CD4-positive, alpha-beta T cell treated with Interferon gamma for 1 hour (primary cell): Measurements from ENCODE around the gene TMEM269.
A peak's percentile ranks its signal among the peaks of the same experiment; 100 is the strongest.
"Not testable (repeated sequence)": the region's sequence is repeated elsewhere in the genome, so short reads cannot be mapped to it uniquely, and the experiment has no call there.

Experiments used
- DNase-seq: peaks from one replicate; pipeline ENCODE4 v3.0.0-alpha.2; 2020

TMEM269 gene

DNA sequence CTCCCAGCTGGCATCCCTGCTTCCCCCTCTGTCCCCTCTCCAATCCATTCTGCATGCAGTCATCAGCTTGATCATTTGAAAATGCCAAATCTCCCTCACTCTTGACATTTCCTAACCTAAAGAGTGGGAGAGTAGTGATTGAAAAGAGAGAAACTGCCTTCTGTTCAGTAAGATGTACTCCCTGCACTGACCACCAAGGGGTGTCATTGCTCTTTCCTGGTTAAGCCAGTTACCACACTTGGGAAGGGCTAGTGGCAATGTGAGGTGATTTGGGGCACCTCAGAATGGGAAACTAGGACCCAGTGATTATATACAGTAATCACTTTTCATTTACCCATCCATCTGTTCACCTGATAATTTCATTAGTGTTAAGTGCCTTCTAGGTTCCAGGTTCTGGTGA lies 6.9 kb upstream of the TMEM269 start:
- DNase-seq = no peak

- DNase-seq = no peak
These were observed 5.1 kb upstream of the TMEM269 start for GRCh38 chr1:42779725-42780124.

DNA sequence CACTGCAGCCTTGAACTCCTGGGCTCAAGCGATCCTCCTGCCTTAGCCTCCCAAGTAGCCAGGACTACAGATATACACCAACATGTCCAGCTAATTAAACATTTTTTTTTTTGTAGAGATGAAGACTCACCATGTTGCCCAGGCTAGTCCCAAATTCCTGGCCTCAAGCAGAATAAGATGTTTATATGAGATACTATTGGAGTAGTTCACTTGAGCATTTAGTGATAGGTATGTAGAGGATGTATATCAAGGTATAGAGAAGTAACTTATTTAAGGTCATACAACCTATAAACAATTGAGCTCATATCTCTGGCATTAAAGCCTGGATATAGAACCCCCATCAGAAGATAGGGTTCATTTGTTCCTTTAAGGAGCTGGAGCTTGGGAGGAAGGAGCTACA lies 4.6 kb upstream of the TMEM269 start:
- DNase-seq = no peak

- no peak for DNase-seq
These were observed 1.7 kb upstream of the TMEM269 start for GRCh38 chr1:42783092-42783491.

DNA sequence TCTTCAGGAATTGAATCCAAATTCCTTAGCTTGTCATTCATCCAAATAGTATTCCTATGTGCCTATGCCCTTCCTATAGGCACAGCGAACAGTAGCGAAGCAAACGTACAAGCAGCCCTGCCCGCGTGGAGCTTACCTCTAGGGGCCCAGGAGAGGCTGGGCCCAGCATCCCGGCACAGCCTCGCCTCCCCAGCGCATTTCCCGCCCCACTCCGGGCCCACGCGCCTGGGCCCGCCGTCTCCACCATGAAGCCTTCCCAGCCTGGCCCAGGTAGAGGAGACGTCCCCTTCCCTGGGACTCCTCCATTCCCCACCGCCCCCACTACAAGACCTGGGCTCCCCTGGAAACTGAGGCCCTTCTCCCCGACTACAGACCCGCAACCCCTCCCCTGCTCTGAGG lies 245 bp upstream of the TMEM269 start:
- DNase-seq = no peak

GRCh38 chr1:42786097-42786496 lies 1.3 kb downstream of the TMEM269 start:
- no peak for DNase-seq

DNA sequence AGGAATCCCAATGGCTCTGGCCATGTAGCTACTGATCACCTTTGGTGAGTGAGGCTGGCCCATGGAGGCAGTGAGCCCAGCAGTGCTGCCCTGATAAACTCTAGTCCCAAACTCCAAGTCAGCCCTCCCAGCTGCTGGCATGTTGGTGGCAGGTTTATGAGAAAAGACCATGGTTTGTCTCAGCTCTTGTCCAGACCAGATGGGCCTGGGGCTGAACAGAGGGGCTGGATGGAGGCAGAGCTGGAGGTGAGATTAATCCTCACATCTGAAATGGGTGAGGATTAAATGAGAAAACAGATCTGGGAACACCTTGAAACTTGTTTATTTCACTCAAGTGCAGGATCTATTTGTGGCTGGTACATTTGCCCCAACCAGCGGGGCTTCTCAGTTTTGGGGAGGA lies 3.2 kb downstream of the TMEM269 start:
- no peak for DNase-seq

- no peak for DNase-seq
These were observed 9.0 kb downstream of the TMEM269 start for GRCh38 chr1:42793824-42794223.

DNA sequence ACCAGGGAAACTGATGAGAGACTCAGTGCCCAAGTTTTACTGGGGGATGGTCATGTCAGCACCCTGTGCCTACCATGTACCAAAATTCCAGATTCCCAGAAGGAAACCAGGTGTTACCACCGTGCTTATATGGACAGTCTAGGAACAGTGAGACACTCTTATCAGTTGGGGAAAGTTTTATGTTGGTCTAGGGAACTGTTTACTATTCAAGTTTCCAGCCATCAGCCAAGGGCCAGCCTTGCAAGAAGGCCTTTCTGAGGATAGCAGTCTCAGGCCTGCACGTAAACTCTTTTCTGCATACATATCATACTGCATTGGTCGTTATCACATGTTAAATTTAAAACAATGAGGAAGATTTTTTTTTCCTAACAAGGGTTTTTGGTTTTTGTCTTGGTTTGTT lies 12.6 kb downstream of the TMEM269 start:
- DNase-seq = no peak

- no peak for DNase-seq
These were observed 13.2 kb downstream of the TMEM269 start for GRCh38 chr1:42797979-42798378.

DNA sequence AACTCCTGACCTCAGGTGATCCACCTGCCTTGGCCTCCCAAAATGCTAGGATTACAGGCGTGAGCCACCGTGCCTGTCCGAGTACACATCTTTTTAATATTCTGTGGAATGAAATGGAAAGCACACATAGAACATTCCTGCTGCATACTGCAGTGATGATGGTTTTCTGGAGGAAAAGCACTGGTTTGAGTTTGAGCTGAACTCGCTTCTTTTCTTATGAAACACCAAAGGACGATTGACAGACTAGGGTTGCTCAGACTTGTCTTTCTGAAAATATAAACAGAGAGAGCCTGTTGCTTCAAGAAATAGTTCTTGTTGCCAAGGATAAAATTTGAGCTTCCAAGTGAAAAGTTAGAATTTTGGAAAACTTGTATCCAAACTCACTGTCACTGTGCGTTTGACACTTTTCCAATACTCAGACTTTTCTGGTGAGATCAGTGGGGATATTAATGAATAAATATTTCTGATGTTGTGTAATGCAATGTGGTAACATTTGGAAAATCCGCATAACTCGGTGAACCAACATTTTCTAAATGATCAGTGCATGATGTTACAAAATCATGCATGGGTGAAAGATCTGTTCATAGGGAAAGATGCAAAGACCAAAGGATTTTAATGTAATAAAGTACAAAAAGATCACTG lies 17.2 kb downstream of the TMEM269 start:
- DNase-seq = no peak

- no peak for DNase-seq
These were observed 21.4 kb downstream of the TMEM269 start for GRCh38 chr1:42806171-42806570.

- DNase-seq = no peak
These were observed 21.8 kb downstream of the TMEM269 start for GRCh38 chr1:42806593-42806992.

DNA sequence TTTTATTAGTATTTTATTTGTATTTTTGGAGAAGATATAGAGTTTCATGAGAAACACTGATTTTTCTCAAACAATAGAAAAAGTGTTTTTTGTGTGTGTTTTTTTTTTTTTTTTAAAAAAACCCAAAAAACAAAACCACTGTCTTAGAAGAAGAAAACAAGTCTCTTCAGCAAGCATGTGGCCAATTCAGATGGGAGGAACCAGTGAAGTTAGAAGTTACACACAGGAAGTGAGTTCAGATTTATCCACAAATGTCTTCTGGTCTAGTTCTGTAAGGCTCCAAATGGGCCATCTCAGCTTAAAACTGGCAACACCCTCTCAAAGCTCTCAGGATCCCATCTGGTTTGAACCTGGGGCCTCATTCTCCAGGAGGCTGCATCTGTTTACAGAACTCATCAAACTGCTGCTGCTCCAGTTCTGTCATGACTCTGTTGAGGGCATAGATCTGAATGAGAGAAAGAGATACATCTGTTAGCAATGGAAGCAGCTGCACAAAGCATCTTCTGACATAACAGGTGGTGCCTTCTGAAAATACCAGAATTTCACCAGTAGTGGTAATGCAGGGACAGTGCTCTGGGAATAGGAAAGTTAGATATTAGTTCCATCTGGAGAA lies 22.4 kb downstream of the TMEM269 start:
- DNase-seq = no peak

DNA sequence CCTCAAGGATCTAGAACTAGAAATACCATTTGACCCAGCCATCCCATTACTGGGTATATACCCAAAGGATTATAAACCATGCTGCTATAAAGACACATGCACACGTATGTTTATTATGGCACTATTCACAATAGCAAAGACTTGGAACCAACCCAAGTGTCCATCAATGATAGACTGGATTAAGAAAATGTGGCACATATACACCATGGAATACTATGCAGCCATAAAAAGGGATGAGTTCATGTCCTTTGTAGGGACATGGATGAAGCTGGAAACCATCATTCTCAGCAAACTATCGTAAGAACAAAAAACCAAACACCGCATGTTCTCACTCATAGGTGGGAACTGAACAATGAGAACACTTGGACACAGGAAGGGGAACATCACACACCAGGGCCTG lies 30.0 kb downstream of the TMEM269 start:
- DNase-seq = not testable (repeated sequence)

DNA sequence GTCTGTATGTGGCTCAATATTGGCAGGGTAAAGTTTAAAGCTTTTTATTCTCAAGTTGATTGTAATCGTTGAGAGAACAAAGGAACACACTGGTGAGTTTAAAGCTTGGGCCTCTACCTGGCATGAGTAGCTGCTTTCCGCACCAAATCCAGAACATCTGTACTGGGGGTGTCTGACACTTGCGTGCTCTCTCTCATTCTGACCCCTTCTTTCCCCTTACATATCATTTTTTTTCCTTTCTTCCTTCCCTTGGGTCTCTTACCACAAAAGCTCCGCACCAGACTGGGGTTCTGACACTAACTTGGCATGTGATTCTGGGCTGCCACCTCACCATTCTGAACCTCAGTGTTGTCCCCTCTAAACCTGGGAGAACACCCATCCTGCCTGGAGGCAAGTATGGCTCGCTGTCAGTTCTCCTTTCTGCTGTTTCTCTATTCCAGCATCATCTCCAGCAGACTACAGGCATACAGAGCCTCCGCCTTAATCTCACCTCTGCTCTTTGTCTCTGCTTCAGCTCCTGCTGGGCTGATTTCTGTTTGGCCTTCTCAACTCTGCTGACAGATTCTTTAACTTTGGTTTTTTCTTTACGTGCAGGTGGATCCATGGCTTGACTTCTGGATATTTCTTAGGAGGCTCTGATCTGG lies 31.3 kb downstream of the TMEM269 start:
- DNase-seq = no peak

DNA sequence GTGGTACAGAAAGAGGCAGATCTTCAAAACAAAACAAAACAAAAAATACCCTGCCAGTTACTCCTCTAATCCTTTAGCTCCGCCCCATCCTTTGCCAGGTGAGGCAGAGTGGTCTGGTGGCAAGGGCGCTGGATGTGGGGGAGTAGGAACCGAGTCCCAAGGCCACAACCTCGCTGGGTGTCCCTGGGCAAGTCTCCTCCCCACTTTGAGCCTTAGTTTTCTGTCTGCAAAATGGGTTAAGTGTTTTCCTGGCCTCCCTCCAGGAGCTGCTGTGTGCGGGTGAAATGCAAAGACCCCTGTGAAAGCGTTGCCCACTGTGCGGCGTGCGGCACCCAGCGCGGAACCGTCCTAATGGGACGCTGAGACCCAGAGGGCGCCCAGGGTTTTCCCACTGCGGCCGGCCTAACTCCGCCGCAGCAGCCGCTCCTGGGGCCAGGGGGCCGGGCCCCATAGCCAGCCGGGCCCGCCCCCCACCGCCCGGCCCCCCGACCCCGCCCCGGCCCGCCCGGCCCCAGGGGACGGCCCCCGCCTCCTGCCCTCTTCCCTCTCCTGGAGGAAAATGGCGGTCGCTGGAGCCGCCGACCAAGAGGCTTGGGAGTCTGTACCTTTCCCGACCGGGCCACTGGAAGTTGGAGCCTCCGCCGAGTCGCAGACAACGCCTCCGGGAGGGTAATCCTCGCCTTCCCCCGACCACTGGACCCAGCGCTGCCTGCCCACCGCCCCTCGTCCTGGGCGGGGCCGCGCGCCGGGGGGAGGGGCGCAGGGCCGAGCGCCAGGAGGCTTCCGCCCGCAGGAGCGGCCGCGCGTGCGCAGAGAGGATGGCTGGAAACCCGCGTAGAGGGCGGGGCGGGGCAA lies 32.0 kb downstream of the TMEM269 start, which contains the start of the genes ERMAP and SVBP:
TSS of gene ERMAP (plus strand) at position 538 of the 855 bp plus-strand sequence. CDS start 13,327 bp downstream, outside the sequence.
TSS of gene SVBP (minus strand) at position 813 of the 855 bp plus-strand sequence. CDS start 853 bp downstream, outside the sequence.
- DNase-seq = peak; percentile 91

- DNase-seq = no peak
These were observed 32.6 kb downstream of the TMEM269 start for GRCh38 chr1:42817440-42817767.

DNA sequence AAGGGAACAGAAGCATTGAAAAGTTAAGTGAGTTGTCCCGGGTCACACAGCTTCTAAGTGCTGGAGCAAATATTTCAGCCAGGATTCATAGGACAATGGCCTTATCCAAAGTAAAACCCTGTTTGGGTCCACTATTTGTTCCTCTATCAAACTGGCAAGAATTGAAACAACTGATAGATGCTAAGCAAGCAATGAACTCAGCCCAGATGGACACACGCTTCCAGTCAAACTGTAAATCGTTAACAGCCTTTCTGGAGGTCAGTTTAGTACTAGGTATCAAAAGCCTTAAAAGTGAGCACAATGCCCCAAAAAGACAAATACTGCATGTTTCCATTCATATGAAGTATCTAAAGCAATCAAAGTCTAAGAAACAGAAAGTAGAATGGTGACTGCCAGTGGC lies 33.2 kb downstream of the TMEM269 start:
- DNase-seq = no peak

GRCh38 chr1:42820813-42821212 lies 36.0 kb downstream of the TMEM269 start:
- no peak for DNase-seq

DNA sequence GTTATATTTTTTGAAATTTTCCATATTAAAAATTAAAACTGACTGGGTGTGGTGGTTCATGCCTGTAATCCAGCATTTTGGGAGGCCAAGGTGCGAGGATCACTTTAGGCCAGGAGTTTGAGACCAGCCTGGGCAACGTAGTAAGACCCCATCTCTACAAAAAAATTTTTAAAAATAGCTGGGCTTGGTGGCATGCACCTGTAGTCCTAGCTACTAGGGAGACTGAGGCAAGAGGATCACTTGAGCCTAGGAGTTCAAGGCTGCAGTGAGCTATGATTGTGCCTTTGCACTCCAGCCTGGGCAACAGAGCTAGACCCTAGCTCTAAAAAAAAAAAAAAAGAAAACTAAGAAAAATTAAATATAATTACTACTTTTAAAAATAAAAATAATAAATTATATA lies 36.9 kb downstream of the TMEM269 start:
- no peak for DNase-seq

GRCh38 chr1:42822800-42823392 lies 38.1 kb downstream of the TMEM269 start:
- DNase-seq = no peak

DNA sequence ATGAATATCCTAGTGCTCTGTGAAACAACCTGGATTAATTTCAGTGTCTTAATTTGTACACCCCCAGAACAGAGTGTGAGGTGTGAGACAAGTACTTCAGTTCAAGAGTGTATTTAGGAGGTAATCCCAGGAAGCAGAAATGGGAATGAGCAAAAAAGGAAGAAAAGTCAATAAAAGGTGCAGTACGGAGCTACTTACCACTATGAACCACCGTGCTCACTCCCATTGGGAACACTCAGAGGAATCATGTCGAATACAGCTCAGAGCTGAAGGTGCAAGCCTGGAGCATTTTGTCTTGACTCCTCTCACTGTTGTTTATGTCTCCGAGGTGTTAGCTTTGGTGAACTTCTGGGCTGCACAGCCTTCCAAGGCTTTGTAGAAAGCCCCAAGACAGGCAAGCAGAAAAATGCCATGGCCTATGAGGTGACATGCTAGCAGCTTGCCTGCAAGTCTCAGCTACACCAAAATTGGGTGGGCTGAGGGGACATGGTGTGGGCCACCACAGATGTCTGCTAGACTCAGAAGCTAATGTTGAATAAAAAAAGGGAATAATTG lies 39.8 kb downstream of the TMEM269 start:
- DNase-seq = no peak
